CD14-positive monocyte (primary cell): ENCODE data around the gene NELL1. TPM values are rescaled to one million over a fixed set of nuclear protein-coding genes. Genes with fewer than 3 reads are reported as not detected.

Experiments
- DNase-seq, 3 donors: peaks; one replicate each; pipeline ENCODE4 v3.0.0-alpha.2; 2011 to 2022
- H2AFZ ChIP-seq: 2 replicates; pipeline ENCODE4 v1.6.0; 2012; ENCODE audit warnings: mild to moderate bottlenecking, low read depth, low read length, inconsistent platforms; ENCODE audit not compliant: insufficient read depth, poor library complexity, severe bottlenecking
- H3K27ac ChIP-seq, 2 donors: 1 replicate in 1 of 2; 2 replicates in 1 of 2; pipeline ENCODE4 v1.5.1; 2012 to 2013; ENCODE audit warnings: low read length in 2 of 2, control low read depth in 1 of 2, inconsistent platforms in 1 of 2, low read depth in 1 of 2, mild to moderate bottlenecking in 1 of 2
- H3K27me3 ChIP-seq, 2 donors: one replicate each; pipeline versions ENCODE4 v1.6.0 to v1.6.1; 2011 to 2013; ENCODE audit warnings: low read length in 2 of 2; ENCODE audit not compliant: control insufficient read depth in 2 of 2, insufficient read depth in 2 of 2
- H3K36me3 ChIP-seq, 2 donors: replicated peaks in 1 of 2; 1 replicate in 1 of 2; 2 replicates in 1 of 2; pipeline versions ENCODE4 v1.5.1 to v1.6.1; 2012 to 2013; ENCODE audit warnings: low read length in 2 of 2, control low read depth in 1 of 2, inconsistent platforms in 1 of 2, mild to moderate bottlenecking in 1 of 2; ENCODE audit not compliant: insufficient read depth in 2 of 2, control insufficient read depth in 1 of 2
- H3K4me1 ChIP-seq, 2 donors: 1 replicate in 1 of 2; 2 replicates in 1 of 2; pipeline versions ENCODE4 v1.5.1 to v1.6.1; 2012 to 2013; ENCODE audit warnings: low read length in 2 of 2, control low read depth in 1 of 2, inconsistent platforms in 1 of 2, mild to moderate bottlenecking in 1 of 2, moderate library complexity in 1 of 2; ENCODE audit not compliant: insufficient read depth in 2 of 2, control insufficient read depth in 1 of 2
- H3K4me2 ChIP-seq: replicated peaks from 2 replicates; pipeline ENCODE3; 2012; ENCODE audit warnings: low read length, moderate library complexity, mild to moderate bottlenecking; ENCODE audit not compliant: poor library complexity, severe bottlenecking; ENCODE audit errors: extremely low read depth
- H3K4me3 ChIP-seq, 3 experiments: fragments of 200-600 bp in 1 of 3; sonication (generic) in 1 of 3; replicated peaks in 1 of 3; 1 replicate in 2 of 3; 2 replicates in 1 of 3; pipeline ENCODE4 v1.5.1; 2011 to 2013; ENCODE audit warnings: low read length in 3 of 3, mild to moderate bottlenecking in 3 of 3, control low read depth in 2 of 3, low read depth in 2 of 3, inconsistent platforms in 1 of 3, moderate library complexity in 1 of 3
- H3K79me2 ChIP-seq: 2 replicates; pipeline ENCODE4 v1.6.0; 2012; ENCODE audit warnings: mild to moderate bottlenecking, control low read depth, inconsistent platforms, low read length, moderate library complexity; ENCODE audit not compliant: insufficient read depth
- H3K9ac ChIP-seq: 2 replicates; pipeline ENCODE4 v1.6.0; 2017; ENCODE audit warnings: low read length, mild to moderate bottlenecking; ENCODE audit not compliant: insufficient read depth, poor library complexity, severe bottlenecking
- H3K9me3 ChIP-seq, 2 donors: replicated peaks in 1 of 2; 1 replicate in 1 of 2; 2 replicates in 1 of 2; pipeline versions ENCODE4 v1.5.1 to v1.6.1; 2012 to 2013; ENCODE audit warnings: low read length in 2 of 2, control low read depth in 1 of 2; ENCODE audit not compliant: control insufficient read depth in 1 of 2, insufficient read depth in 1 of 2
- H4K20me1 ChIP-seq: 2 replicates; pipeline ENCODE4 v1.6.0; 2012; ENCODE audit warnings: mild to moderate bottlenecking, low read length, control low read depth, moderate library complexity; ENCODE audit not compliant: insufficient read depth
- H3K27ac Mint-ChIP-seq, 7 donors: one replicate each; pipeline ENCODE4 v1.8.0; 2020; ENCODE audit warnings: mild to moderate bottlenecking in 7 of 7, mixed read lengths in 7 of 7, moderate library complexity in 6 of 7, inconsistent platforms in 2 of 7
- H3K27me3 Mint-ChIP-seq, 3 donors: one replicate each; pipeline ENCODE4 v1.8.0; 2021 to 2022; ENCODE audit warnings: low read depth in 3 of 3, mild to moderate bottlenecking in 3 of 3, mixed read lengths in 3 of 3, moderate library complexity in 3 of 3, inconsistent platforms in 1 of 3
- H3K36me3 Mint-ChIP-seq, 2 donors: one replicate each; pipeline ENCODE4 v1.8.0; 2020; ENCODE audit warnings: mixed read lengths in 2 of 2, inconsistent platforms in 1 of 2, mild to moderate bottlenecking in 1 of 2
- H3K4me1 Mint-ChIP-seq: one replicate; pipeline ENCODE4 v1.8.0; 2020; ENCODE audit warnings: mild to moderate bottlenecking, mixed read lengths
- H3K4me3 Mint-ChIP-seq, 2 donors: one replicate each; pipeline ENCODE4 v1.8.0; 2020; ENCODE audit warnings: mild to moderate bottlenecking in 2 of 2, mixed read lengths in 2 of 2, moderate library complexity in 1 of 2
- H3K9me3 Mint-ChIP-seq, 7 donors: one replicate each; pipeline ENCODE4 v1.8.0; 2020 to 2022; ENCODE audit warnings: mixed read lengths in 7 of 7, mild to moderate bottlenecking in 6 of 7, moderate library complexity in 6 of 7, inconsistent platforms in 2 of 7
- WGBS: methylation state at CpG from one replicate; pipeline ENCODE4 v1.1.5; 2013; ENCODE audit warnings: missing lambda C conversion rate; ENCODE audit not compliant: insufficient coverage; 5-methylcytosine and 5-hydroxymethylcytosine counted together
- intact Hi-C, 2 donors: fragments of 100-400 bp; cut with micrococcal nuclease; formaldehyde crosslinking; loops; one replicate each; pipeline versions ENCODE4 v1.15.0 to v1.15.1; 2023
- polyA plus RNA-seq, 3 donors: library from polyadenylated mRNA; depleted of rRNA in 1 of 3; unstranded in 2 of 3; stranded (reverse) in 1 of 3; fragments of 300-500 nt in 2 of 3; fragments of >200 nt in 1 of 3; fragmentation: Illumina TruSeq in 2 of 3; gene quantifications; 1 replicate in 2 of 3; 2 replicates in 1 of 3; pipeline ENCODE4 v1.2.3, GENCODE V29; 2012 to 2021
- TF ChIP-seq, protein P1 (sequence below): fragments of 200-600 bp; IDR thresholded peaks from one replicate; pipeline ENCODE4 v1.8.0; 2022; ENCODE audit warnings: antibody characterized with exemption, mild to moderate bottlenecking

NELL1 gene
- polyA plus RNA-seq, 3 donors = not detected

DNA sequence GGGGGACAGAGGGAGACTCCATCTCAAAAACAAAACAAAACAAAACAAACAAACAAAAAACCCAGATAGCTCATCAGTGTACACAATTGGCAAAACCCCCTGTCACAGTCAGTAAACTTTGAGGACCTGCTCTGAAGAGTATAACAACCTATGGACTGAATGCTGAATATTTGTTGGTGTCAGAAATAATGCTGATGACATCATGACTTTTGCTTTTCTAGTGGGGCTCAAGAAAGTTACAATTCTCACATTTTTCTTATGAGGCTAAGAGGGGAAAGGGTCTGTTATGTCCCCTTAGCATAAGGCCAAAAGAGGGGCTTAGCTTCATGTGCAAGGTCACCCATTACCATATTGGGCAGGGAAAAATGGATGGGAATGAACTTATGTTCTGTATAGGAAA lies 207.4 kb downstream of the NELL1 start:
- H3K27ac Mint-ChIP-seq = no peak overlapping the region
- H3K36me3 ChIP-seq = no peaks in the 10 kb centered on the region
- no peaks in the 10 kb centered on the region for H3K4me1 Mint-ChIP-seq
- H3K27me3 ChIP-seq = no peaks in the 10 kb centered on the region
- no peaks in the 10 kb centered on the region for H3K9me3 ChIP-seq
- H3K4me1 ChIP-seq = no peaks in the 10 kb centered on the region
- DNase-seq = no peak
- H3K4me3 Mint-ChIP-seq = no peak overlapping the region
- no peaks in the 10 kb centered on the region for H3K36me3 Mint-ChIP-seq
- no peak overlapping the region for H2AFZ ChIP-seq
- intact Hi-C loops = no loop called here
- TF ChIP-seq, protein P1, sequence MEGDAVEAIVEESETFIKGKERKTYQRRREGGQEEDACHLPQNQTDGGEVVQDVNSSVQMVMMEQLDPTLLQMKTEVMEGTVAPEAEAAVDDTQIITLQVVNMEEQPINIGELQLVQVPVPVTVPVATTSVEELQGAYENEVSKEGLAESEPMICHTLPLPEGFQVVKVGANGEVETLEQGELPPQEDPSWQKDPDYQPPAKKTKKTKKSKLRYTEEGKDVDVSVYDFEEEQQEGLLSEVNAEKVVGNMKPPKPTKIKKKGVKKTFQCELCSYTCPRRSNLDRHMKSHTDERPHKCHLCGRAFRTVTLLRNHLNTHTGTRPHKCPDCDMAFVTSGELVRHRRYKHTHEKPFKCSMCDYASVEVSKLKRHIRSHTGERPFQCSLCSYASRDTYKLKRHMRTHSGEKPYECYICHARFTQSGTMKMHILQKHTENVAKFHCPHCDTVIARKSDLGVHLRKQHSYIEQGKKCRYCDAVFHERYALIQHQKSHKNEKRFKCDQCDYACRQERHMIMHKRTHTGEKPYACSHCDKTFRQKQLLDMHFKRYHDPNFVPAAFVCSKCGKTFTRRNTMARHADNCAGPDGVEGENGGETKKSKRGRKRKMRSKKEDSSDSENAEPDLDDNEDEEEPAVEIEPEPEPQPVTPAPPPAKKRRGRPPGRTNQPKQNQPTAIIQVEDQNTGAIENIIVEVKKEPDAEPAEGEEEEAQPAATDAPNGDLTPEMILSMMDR = no peak
- H3K4me3 ChIP-seq = no peak overlapping the region
- no peak overlapping the region for H3K4me2 ChIP-seq
- peaks cover 0 to 4% (median 0%) of the 10 kb centered on the region in 7 donors for H3K9me3 Mint-ChIP-seq
- H3K79me2 ChIP-seq = no peaks in the 10 kb centered on the region
- H3K27ac ChIP-seq = no peak overlapping the region
- no peak overlapping the region for H3K9ac ChIP-seq
- H3K27me3 Mint-ChIP-seq = peaks cover 0 to 3% (median 0%) of the 10 kb centered on the region in 3 donors
- no peaks in the 10 kb centered on the region for H4K20me1 ChIP-seq

DNA sequence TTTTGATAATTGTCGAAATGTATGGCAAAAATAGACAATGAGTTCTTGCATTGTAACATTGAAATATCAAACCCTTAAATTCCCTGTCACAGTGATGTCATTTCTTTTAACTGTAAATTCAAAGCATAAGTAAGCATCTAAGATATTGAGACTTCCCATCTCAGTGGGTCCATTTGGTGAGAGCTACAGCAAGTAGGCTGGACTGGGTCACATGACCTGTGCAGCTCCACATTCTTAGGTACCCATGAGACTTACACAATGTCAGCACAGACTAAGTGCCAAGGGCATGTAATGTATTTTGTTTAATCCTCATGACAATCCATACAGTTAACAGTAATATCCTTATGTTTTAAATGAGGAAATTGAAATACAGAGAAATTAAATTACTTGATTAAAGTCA lies 210.7 kb downstream of the NELL1 start:
- Histone ChIP-seq H3K9ac (no peak overlapping the region), H3K4me2 (no peak overlapping the region), H2AFZ (no peak overlapping the region), H3K9me3 (no peaks in the 10 kb centered on the region), H3K27ac (no peak overlapping the region), H4K20me1 (no peaks in the 10 kb centered on the region), H3K4me1 (no peaks in the 10 kb centered on the region), H3K27me3 (no peaks in the 10 kb centered on the region), H3K79me2 (no peaks in the 10 kb centered on the region), H3K4me3 (no peak overlapping the region), H3K36me3 (no peaks in the 10 kb centered on the region)
- intact Hi-C loops = no loop called here
- TF ChIP-seq, protein P1 = no peak
- H3K27me3 Mint-ChIP-seq = no peaks in the 10 kb centered on the region
- no CpG with 5 or more reads among the region's 1 CpG for WGBS
- H3K4me1 Mint-ChIP-seq = no peaks in the 10 kb centered on the region
- H3K36me3 Mint-ChIP-seq = no peaks in the 10 kb centered on the region
- H3K9me3 Mint-ChIP-seq = peaks cover 0 to 9% (median 0%) of the 10 kb centered on the region in 7 donors
- no peak for DNase-seq
- no peak overlapping the region for H3K27ac Mint-ChIP-seq
- H3K4me3 Mint-ChIP-seq = no peak overlapping the region
